Stimulated activated CD4-positive, alpha-beta T cell treated with anti-CD3 and anti-CD28 coated beads, TNF-alpha, amount 100 ng/mL, for 48 hours (primary cell): ENCODE results near the gene FBXO11.

Experiments used
- DNase-seq, 3 donors: peaks; one replicate each; pipeline ENCODE4 v3.0.0-alpha.2; 2020; ENCODE audit warnings: low read depth in 3 of 3

The FBXO11 gene

GRCh38 chr2:47784352-47784851, 121.9 kb downstream of the FBXO11 start:
- DNase-seq: no peak

DNA sequence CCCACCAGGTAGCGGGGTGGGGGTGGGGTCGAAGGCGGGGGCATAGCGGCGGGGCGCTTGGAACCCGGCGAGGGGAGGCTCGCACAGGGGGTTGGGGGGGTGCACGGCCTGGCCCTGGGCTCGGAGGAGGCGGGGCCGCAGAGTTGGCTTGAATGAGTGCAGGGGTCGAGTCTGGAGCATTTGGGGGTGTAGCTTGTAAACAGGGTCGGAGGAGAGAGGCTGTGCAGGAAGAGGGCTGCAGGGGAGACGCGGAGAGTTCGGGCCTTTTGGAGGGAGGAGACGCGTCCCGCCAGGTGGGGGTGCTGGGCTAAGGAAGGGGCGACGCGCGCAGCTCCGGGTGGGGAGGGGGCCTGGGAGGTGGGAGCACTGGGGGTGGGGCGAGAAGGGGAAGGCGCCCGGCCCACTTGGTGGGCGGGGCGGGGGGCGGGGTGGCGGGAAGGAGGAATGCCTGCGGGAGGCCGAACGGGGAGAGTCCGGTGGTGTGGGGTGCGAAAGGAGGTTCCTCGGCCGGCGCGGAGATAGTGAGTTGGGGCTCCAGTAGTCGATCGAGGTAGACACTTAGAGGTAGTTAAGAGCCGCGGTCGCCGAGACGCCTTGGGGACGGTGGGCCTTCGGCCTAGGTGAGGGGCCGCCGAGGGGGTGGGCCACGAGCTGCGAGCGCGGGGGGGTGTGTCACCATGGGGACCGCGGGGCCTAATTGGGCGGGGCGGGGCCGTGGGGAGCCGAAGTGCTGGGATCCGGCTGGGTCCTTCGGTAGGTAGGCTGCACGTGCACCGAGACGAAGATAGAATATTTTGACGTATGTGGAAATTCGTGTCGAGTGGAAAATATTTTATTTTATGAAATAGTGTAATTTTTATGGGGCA, 122.6 kb downstream of the FBXO11 start:
- peak; percentile 32 to 49 (median 33) for DNase-seq

GRCh38 chr2:47782671-47783485, 123.4 kb downstream of the FBXO11 start, which contains the start of gene MSH6:
MSH6 (plus strand) TSS chr2:47783145; CDS start chr2:47783234, 89 bp downstream.
- DNase-seq: peak; percentile 69 to 85 (median 79)

- no peak for DNase-seq
Measured at GRCh38 chr2:47782381-47782670, 124.0 kb downstream of the FBXO11 start.

- DNase-seq: no peak
Measured at GRCh38 chr2:47779426-47779790, 126.9 kb downstream of the FBXO11 start.

DNA sequence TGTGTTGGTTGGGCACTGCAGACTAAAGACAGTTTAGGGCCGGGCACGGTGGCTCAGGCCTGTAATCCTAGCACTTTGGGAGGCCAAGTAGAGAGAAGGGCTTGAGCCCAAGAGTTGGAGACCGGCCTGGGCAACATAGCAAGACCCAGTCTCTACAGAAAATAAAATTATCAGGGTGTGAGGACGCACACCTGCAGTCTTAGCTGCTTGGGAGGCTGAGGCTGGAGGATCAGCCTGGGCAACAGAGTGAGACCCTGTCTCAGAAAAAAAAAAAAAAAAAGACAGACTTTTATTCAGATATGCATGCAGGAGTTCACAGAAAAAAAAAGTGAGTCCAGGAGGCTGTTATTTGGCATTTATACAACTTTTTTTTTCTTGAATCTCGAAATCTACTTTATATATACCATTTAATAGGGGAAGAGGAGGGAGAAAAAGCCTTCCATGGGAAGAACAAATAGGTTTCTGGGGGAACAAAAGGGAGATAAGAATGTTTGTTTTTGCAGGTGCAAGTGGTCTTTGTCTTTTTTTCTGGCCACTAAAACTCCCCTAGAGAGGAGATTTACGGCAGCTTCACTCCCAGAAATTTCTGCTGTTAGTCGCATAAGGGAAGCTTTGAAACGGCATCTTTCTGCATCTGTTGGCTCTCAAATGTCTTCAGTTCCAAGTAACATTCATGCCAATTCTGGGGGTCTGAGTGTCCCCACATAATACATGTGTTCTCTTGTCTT, 127.4 kb downstream of the FBXO11 start:
- no peak for DNase-seq

- DNase-seq: no peak
Measured at GRCh38 chr2:47777277-47777937, 128.9 kb downstream of the FBXO11 start.

- DNase-seq: no peak
Measured at GRCh38 chr2:47774567-47774966, 131.7 kb downstream of the FBXO11 start.

DNA sequence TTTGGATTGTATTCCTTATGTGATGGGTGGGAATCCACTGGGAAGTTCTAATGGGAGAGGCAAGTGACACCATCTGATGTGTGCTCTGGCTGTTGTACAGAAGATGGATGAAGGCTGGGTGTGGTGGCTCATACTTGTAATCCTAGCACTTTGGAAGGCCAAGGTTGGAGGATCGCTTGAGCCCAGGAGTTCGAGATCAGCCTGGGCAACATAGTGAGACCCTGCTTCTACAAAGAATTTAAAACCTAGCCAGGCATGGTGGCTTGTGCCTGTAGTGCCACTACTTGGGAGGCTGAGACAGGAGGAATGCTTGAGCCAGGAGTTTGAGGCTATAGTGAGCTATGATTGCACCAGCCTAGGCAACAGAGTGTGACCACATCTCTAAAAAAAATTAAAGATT, 134.0 kb downstream of the FBXO11 start:
- DNase-seq: no peak

- no peak for DNase-seq
Measured at GRCh38 chr2:47771211-47771610, 135.1 kb downstream of the FBXO11 start.

DNA sequence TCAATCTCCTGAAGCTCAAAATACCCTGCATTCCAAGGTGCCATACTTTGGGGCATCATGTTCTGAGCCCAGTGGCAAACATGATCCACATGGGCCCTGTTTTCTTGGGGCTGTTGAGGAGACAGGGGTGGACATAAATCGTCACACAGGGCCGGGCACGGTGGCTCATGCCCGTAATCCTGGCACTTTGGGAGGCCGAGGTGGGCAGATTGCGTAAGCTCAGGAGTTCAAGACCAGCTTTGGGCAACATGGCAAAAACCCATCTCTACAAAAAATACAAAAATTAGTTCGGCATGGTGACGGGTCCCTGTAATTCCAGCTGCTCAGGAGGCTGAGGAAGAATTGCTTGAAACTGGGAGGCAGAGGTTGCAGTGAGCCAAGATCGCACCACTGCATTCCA, 137.0 kb downstream of the FBXO11 start:
- no peak for DNase-seq

GRCh38 chr2:47767880-47768609, 138.3 kb downstream of the FBXO11 start:
- DNase-seq: peak; percentile 32 to 55 (median 50)

DNA sequence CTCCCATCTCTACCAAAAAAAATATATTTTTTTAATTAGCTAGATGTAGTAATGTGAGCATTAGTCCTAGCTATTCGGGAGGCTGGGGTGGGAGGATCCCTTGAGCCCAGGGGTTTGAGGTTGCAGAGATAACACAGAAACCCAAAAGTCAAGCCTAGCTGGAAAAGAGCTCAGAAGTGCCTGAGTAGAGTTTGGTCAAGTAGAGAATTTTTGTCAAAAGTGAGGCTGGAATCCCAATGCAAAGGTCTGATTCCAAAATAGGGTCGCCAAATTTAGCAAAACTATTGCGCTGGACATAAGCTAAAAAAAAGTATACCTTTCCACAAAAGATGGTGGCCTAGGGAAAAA, 138.8 kb downstream of the FBXO11 start:
- no peak for DNase-seq

- DNase-seq: no peak
Measured at GRCh38 chr2:47751856-47752414, 154.4 kb downstream of the FBXO11 start.

- no peak for DNase-seq
Measured at GRCh38 chr2:47747878-47748277, 158.4 kb downstream of the FBXO11 start.

DNA sequence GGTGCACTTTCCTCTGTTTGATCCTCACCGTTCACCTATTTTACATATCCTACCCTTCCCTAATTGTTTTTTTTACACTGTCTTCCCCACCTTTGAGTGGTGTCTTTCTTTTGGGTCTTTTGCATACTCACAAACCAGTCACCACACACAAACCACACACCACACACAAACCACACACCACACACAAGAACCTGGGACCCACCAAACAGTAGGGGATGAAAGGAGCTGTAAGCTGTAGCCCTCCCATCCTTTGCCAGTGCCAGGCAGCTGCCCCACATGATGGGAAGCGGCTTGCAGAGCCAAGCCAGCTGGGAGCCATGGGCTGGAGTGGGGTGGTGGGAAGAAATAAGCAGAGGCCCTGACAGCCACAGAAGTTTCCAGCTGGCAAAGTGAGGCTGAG, 162.2 kb downstream of the FBXO11 start:
- DNase-seq: no peak

DNA sequence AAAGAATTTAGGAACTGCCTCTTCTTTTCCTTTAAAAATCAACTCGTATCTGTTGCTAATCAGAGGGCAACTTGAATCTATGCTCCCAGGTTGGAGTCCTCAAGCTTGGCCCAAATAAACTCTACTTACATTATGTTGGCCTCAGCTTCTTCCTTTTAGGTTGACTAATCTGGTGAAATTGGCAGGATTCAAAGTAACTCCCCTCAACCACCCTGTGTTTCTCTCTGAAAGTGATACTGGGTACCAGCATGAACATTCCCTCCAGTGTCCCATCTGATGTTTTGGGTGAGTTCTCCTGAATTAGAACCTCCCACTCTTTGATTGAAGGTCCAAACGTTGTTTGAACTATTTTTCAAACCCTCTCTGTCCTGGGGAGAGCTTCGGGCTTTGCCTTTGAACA, 164.7 kb downstream of the FBXO11 start:
- DNase-seq: no peak

- DNase-seq: no peak
Measured at GRCh38 chr2:47741101-47741500, 165.2 kb downstream of the FBXO11 start.
